Activated CD4-positive, alpha-beta T cell treated with anti-CD3 and anti-CD28 coated beads, Interleukin-2, Interleukin-4, amounts not matched to agents 100 ng/mL and 50 ng/mL, durations not matched to agents 16 hours and 8 hours (primary cell): ENCODE data around the gene ACOT6.
"Not testable (repeated sequence)": the region's sequence is repeated elsewhere in the genome, so short reads cannot be mapped to it uniquely, and the experiment has no call there.

Source experiments
- DNase-seq: peaks from one replicate; pipeline ENCODE4 v3.0.0-alpha.2; 2020; ENCODE audit warnings: low spot score

Gene ACOT6

GRCh38 chr14:73655851-73656250 lies 43.5 kb downstream of the ACOT6 start:
- no peak for DNase-seq

GRCh38 chr14:73659202-73659601 lies 46.9 kb downstream of the ACOT6 start:
- DNase-seq, result not testable (repeated sequence)

GRCh38 chr14:73660511-73660910 lies 48.2 kb downstream of the ACOT6 start:
- no peak for DNase-seq

GRCh38 chr14:73661872-73662271 lies 49.6 kb downstream of the ACOT6 start:
- DNase-seq, result no peak

GRCh38 chr14:73662487-73662943 lies 50.2 kb downstream of the ACOT6 start:
- DNase-seq, result no peak

GRCh38 chr14:73663548-73664212 lies 51.4 kb downstream of the ACOT6 start:
- DNase-seq, result no peak

- DNase-seq, result no peak
Measured at GRCh38 chr14:73665130-73665529, 52.8 kb downstream of the ACOT6 start.

- no peak for DNase-seq
Measured at GRCh38 chr14:73666583-73666982, 54.3 kb downstream of the ACOT6 start.

- DNase-seq, result no peak
Measured at GRCh38 chr14:73667854-73668253, 55.5 kb downstream of the ACOT6 start.
